K562 (cell line): ENCODE measurements around the gene ZC3H12A. TPM values are rescaled to one million over a fixed set of nuclear protein-coding genes. Genes with fewer than 3 reads are reported as not detected.

ENCODE experiments used
- ARHGAP35 ChIP-seq: fragments of 450-650 bp; IDR thresholded peaks from 2 replicates; pipeline ENCODE4 v1.6.1; 2018; ENCODE audit not compliant: partially characterized antibody
- BCL6 ChIP-seq: fragments of 250-450 bp; sonication (Bioruptor Pico); IDR thresholded peaks from 2 replicates; pipeline ENCODE4 v1.4.0; 2020
- BDP1 ChIP-seq: IDR thresholded peaks from 3 replicates; pipeline ENCODE4 v1.6.1; 2011; ENCODE audit not compliant: insufficient read length, insufficient read depth
- BRD4 ChIP-seq: fragments of 200-600 bp; sonication (generic); IDR thresholded peaks from 2 replicates; pipeline ENCODE4 v1.6.1; 2017; ENCODE audit warnings: inconsistent platforms
- EHMT2 ChIP-seq: fragments of 450-650 bp; IDR thresholded peaks from 2 replicates; pipeline ENCODE4 v1.6.1; 2018; ENCODE audit warnings: antibody characterized with exemption
- ETV6 ChIP-seq, 3 experiments: fragments of 150-350 bp in 1 of 3; sonication (generic) in 1 of 3; formaldehyde crosslinking in 1 of 3; IDR thresholded peaks; 2 replicates each; pipeline versions ENCODE4 v1.6.1 to v1.8.0; 2014 to 2022; ENCODE audit warnings: borderline replicate concordance in 2 of 3, low read depth in 2 of 3, antibody characterized with exemption in 1 of 3, low read length in 1 of 3, mild to moderate bottlenecking in 1 of 3, missing genetic modification reagents in 1 of 3
- FOSL1 ChIP-seq: fragments of 200-800 bp; sonication (Bioruptor generic); conservative IDR thresholded peaks from 2 replicates; pipeline ENCODE4 v1.6.1; 2016; ENCODE audit warnings: missing genetic modification characterization, missing compliant biosample characterization
- FOXK1 ChIP-seq: sonication (generic); formaldehyde crosslinking; IDR thresholded peaks from 2 replicates; pipeline ENCODE4 v1.8.0; 2022; ENCODE audit warnings: missing genetic modification reagents, mild to moderate bottlenecking, borderline replicate concordance
- HDAC3 ChIP-seq: fragments of 450-650 bp; IDR thresholded peaks from 2 replicates; pipeline ENCODE4 v1.6.1; 2018; ENCODE audit warnings: borderline replicate concordance, mild to moderate bottlenecking, moderate library complexity; ENCODE audit not compliant: partially characterized antibody
- HMGN3 ChIP-seq: IDR thresholded peaks from 2 replicates; pipeline ENCODE4 v1.6.1; 2011; ENCODE audit warnings: borderline replicate concordance, low read depth, mild to moderate bottlenecking, mixed read lengths, low read length; ENCODE audit not compliant: insufficient read length; ENCODE audit errors: extremely low read depth
- MAFG ChIP-seq: fragments of 450-650 bp; conservative IDR thresholded peaks from 2 replicates; pipeline ENCODE4 v1.6.1; 2016; ENCODE audit warnings: missing genetic modification characterization, missing compliant biosample characterization
- MCM7 ChIP-seq, 2 experiments: fragments of 450-650 bp; IDR thresholded peaks; 2 replicates each; pipeline ENCODE4 v1.6.1; 2016 to 2018
- MYC ChIP-seq, 2 experiments: fragments of 250-450 bp in 1 of 2; sonication (Bioruptor Pico) in 1 of 2; IDR thresholded peaks; 2 replicates each; pipeline versions ENCODE4 v1.5.1 to v1.6.1; 2012 to 2021; ENCODE audit warnings: low read depth in 2 of 2, borderline replicate concordance in 1 of 2, improper control_type of control experiment in 1 of 2, low read length in 1 of 2, mild to moderate bottlenecking in 1 of 2, moderate library complexity in 1 of 2
- NEUROD1 ChIP-seq: fragments of 150-350 bp; IDR thresholded peaks from 2 replicates; pipeline ENCODE4 v1.6.1; 2014; ENCODE audit warnings: borderline replicate concordance, low read length, low read depth; ENCODE audit not compliant: partially characterized antibody
- POLR2B ChIP-seq: fragments of 450-650 bp; IDR thresholded peaks from 2 replicates; pipeline ENCODE4 v1.6.1; 2018; ENCODE audit warnings: low read depth; ENCODE audit not compliant: partially characterized antibody
- PPARD ChIP-seq: fragments of 250-450 bp; sonication (Bioruptor Pico); IDR thresholded peaks from 2 replicates; pipeline ENCODE4 v1.8.0; 2022; ENCODE audit warnings: inconsistent platforms, mild to moderate bottlenecking, moderate library complexity
- RBM17 ChIP-seq: fragments of 200-400 bp; formaldehyde crosslinking; IDR thresholded peaks from 2 replicates; pipeline ENCODE4 v1.6.1; 2017; ENCODE audit warnings: low read depth, mild to moderate bottlenecking, low read length, borderline replicate concordance
- SMARCB1 ChIP-seq: IDR thresholded peaks from 2 replicates; pipeline ENCODE4 v1.6.1; 2011; ENCODE audit warnings: improper control_type of control experiment, low read depth; ENCODE audit not compliant: insufficient read length
- STAG1 ChIP-seq: sonication (generic); formaldehyde crosslinking; IDR thresholded peaks from 2 replicates; pipeline ENCODE4 v1.5.0; 2020; ENCODE audit warnings: missing genetic modification reagents, borderline replicate concordance
- ZC3H11A ChIP-seq: IDR thresholded peaks from 2 replicates; pipeline ENCODE4 v1.6.1; 2012; ENCODE audit warnings: low read depth, low read length, improper control_type of control experiment
- ZNF146 ChIP-seq: IDR thresholded peaks from one replicate; pipeline ENCODE4 v1.6.1; 2018; ENCODE audit warnings: missing compliant biosample characterization; ENCODE audit not compliant: unreplicated experiment
- ZNF184 ChIP-seq: sonication (generic); formaldehyde crosslinking; IDR thresholded peaks from 2 replicates; pipeline ENCODE4 v1.5.0; 2020; ENCODE audit warnings: missing genetic modification reagents
- ZNF217 ChIP-seq: sonication (generic); formaldehyde crosslinking; IDR thresholded peaks from 2 replicates; pipeline ENCODE4 v1.8.0; 2022; ENCODE audit warnings: mild to moderate bottlenecking, missing genetic modification reagents
- ZNF354B ChIP-seq: fragments of 250-450 bp; sonication (Bioruptor Pico); IDR thresholded peaks from 2 replicates; pipeline ENCODE4 v1.4.0; 2020
- ZNF584 ChIP-seq: fragments of 200-800 bp; sonication (Bioruptor generic); IDR thresholded peaks from 2 replicates; pipeline ENCODE4 v1.6.1; 2016; ENCODE audit warnings: low read depth, mild to moderate bottlenecking, missing genetic modification characterization, missing compliant biosample characterization
- polyA plus RNA-seq, 8 experiments: library from polyadenylated mRNA; depleted of rRNA in 4 of 8; stranded (reverse) in 5 of 8; unstranded in 3 of 8; fragments of >200 nt; fragmentation: Nextera tagmentation in 2 of 8; fragmentation: Illumina TruSeq in 1 of 8; extraction: Ambion mirVana in 2 of 8; extraction: Trizol in 1 of 8; gene quantifications; 2 replicates each; pipeline versions ENCODE4 v1.2.1 to v1.2.3, GENCODE V29; 2011 to 2014; ENCODE audit warnings: inconsistent platforms in 1 of 8, missing spikeins in 1 of 8
- total RNA-seq, 7 experiments: library from RNA; depleted of rRNA in 6 of 7; stranded (reverse); fragments of >200 nt in 6 of 7; fragmentation: Illumina TruSeq in 2 of 7; extraction: Trizol in 2 of 7; gene quantifications; 2 replicates each; pipeline versions ENCODE4 v1.2.1 to v1.2.3, GENCODE V29; 2011 to 2021; ENCODE audit warnings: low replicate concordance in 1 of 7
- TF ChIP-seq, protein P1 (sequence below): fragments of 200-800 bp; sonication (Bioruptor generic); IDR thresholded peaks from 2 replicates; pipeline ENCODE4 v1.6.1; 2017; ENCODE audit warnings: missing genetic modification characterization, missing compliant biosample characterization
- TF ChIP-seq, protein P2 (sequence below): fragments of 450-650 bp; formaldehyde crosslinking; IDR thresholded peaks from 2 replicates; pipeline ENCODE4 v1.4.0; 2020; ENCODE audit warnings: mild to moderate bottlenecking, moderate library complexity

ZC3H12A gene
- total and polyA plus RNA-seq, 9 of the 15 experiments (the other 6 are each of a cell fraction or from before 2014, with no cell fraction given): 0.14 to 9.4 (median 6.7) TPM

DNA sequence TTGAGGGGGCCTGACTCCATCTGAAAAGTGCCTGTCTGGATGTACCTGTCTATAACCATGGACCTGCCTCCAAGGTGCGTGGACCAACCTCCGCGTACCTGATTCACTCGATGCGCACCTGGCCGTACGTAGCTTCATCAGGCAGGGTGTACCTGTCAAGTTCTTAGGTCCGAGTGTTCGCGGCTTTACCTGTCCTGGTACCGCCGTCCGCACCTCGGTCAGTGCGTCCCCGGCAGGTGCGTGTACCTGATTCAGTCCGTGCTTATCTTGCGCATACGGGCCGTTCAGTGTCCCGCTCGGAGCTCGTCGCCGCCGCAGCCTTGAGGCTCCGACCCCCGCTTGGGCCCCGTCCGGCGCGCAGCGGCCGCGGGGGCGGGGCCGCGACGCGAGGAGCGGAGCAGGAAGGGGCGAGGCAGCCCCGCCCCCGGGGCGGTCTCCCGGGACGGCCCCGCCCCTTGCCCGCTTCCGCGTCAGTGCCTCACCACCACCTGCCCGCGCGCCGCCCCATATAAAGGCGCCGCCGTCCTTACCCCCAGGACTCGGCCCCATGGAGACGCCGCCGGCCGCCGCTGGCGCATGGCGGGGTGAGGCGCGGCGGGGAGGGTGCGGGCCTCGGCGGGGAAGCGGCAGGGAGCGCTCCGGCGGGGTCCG lies at the start of gene ZC3H12A (continued):
- TF ChIP-seq, protein P1, sequence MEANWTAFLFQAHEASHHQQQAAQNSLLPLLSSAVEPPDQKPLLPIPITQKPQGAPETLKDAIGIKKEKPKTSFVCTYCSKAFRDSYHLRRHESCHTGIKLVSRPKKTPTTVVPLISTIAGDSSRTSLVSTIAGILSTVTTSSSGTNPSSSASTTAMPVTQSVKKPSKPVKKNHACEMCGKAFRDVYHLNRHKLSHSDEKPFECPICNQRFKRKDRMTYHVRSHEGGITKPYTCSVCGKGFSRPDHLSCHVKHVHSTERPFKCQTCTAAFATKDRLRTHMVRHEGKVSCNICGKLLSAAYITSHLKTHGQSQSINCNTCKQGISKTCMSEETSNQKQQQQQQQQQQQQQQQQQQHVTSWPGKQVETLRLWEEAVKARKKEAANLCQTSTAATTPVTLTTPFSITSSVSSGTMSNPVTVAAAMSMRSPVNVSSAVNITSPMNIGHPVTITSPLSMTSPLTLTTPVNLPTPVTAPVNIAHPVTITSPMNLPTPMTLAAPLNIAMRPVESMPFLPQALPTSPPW (CRISPR knock-in tag): peak; percentile 89
- TF ChIP-seq FOSL1 (tag) (no peak), POLR2B (peak; percentile 65), EHMT2 (no peak), ZNF217 (CRISPR knock-in tag) (no peak), BCL6 (CRISPR knock-in tag) (no peak), ZNF146 (no peak), ZNF184 (CRISPR knock-in tag) (no peak), PPARD (CRISPR knock-in tag) (no peak), ZNF584 (no peak), ZC3H11A (no peak), SMARCB1 (no peak), BRD4 (no peak), ZNF354B (CRISPR knock-in tag) (no peak), MYC (IDR thresholded peaks at IDR 0.05; ENCODE audit: low read depth, low read length) (peak; percentile 86), MYC (CRISPR knock-in tag; IDR thresholded peaks at IDR 0.05; ENCODE audit: borderline replicate concordance, low read depth) (no peak), HMGN3 (peak; percentile 66), HDAC3 (no peak), ETV6 (IDR thresholded peaks at IDR 0.05; ENCODE audit: borderline replicate concordance in 1 of 2, low read depth in 2 of 2, low read length in 1 of 2) (no peak), ETV6 (CRISPR knock-in tag; IDR thresholded peaks at IDR 0.05; ENCODE audit: borderline replicate concordance) (no peak), MCM7 (IDR thresholded peaks at IDR 0.05) (no peak), FOXK1 (CRISPR knock-in tag) (no peak), BDP1 (no peak), ARHGAP35 (no peak), MAFG (no peak), NEUROD1 (peak; percentile 18), RBM17 (no peak), STAG1 (no peak)
- TF ChIP-seq, protein P2, sequence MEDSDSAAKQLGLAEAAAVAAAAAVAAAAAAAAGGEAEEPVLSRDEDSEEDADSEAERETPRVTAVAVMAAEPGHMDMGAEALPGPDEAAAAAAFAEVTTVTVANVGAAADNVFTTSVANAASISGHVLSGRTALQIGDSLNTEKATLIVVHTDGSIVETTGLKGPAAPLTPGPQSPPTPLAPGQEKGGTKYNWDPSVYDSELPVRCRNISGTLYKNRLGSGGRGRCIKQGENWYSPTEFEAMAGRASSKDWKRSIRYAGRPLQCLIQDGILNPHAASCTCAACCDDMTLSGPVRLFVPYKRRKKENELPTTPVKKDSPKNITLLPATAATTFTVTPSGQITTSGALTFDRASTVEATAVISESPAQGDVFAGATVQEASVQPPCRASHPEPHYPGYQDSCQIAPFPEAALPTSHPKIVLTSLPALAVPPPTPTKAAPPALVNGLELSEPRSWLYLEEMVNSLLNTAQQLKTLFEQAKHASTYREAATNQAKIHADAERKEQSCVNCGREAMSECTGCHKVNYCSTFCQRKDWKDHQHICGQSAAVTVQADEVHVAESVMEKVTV (CRISPR knock-in tag): no peak
